H9 (cell line): Measurements from ENCODE around the gene SLC30A7. TPM values are rescaled to one million over a fixed set of nuclear protein-coding genes. Genes with fewer than 3 reads are reported as not detected.

Source experiments
- DNase-seq: peaks from one replicate; pipeline ENCODE4 v3.0.0-alpha.2; 2017
- H2AFZ ChIP-seq: one replicate; pipeline ENCODE4 v1.6.1; 2013; ENCODE audit warnings: mild to moderate bottlenecking, low read length, control low read depth, moderate library complexity
- H2AK5ac ChIP-seq: 2 replicates; pipeline ENCODE4 v1.6.1; 2013; ENCODE audit warnings: low read length, control low read depth, mixed read lengths; ENCODE audit not compliant: insufficient read length
- H2BK120ac ChIP-seq: one replicate; pipeline ENCODE4 v1.6.1; 2013; ENCODE audit warnings: low read depth, mild to moderate bottlenecking, low read length, control low read depth, inconsistent platforms; ENCODE audit not compliant: poor library complexity, severe bottlenecking
- H2BK12ac ChIP-seq: 2 replicates; pipeline ENCODE4 v1.6.1; 2013; ENCODE audit warnings: low read length, control low read depth, mixed read lengths, low read depth; ENCODE audit not compliant: insufficient read length
- H2BK15ac ChIP-seq: 2 replicates; pipeline ENCODE4 v1.6.1; 2013; ENCODE audit warnings: low read depth, low read length, control low read depth
- H2BK20ac ChIP-seq: one replicate; pipeline ENCODE4 v1.6.1; 2013; ENCODE audit warnings: low read depth, mild to moderate bottlenecking, low read length, control low read depth, inconsistent platforms; ENCODE audit not compliant: poor library complexity, severe bottlenecking
- H2BK5ac ChIP-seq: 2 replicates; pipeline ENCODE4 v1.6.1; 2013; ENCODE audit warnings: low read length, control low read depth, mixed read lengths; ENCODE audit not compliant: insufficient read length
- H3K14ac ChIP-seq: 2 replicates; pipeline ENCODE4 v1.6.1; 2013; ENCODE audit warnings: low read length, control low read depth; ENCODE audit not compliant: insufficient read depth
- H3K18ac ChIP-seq: 2 replicates; pipeline ENCODE4 v1.6.1; 2013; ENCODE audit warnings: low read depth, mild to moderate bottlenecking, mixed read lengths, low read length, control low read depth; ENCODE audit not compliant: insufficient read length
- H3K23ac ChIP-seq: 2 replicates; pipeline ENCODE4 v1.6.1; 2013; ENCODE audit warnings: low read length, control low read depth, mixed read lengths, low read depth; ENCODE audit not compliant: insufficient read length
- H3K23me2 ChIP-seq: 2 replicates; pipeline ENCODE4 v1.6.1; 2013; ENCODE audit warnings: low read depth, mild to moderate bottlenecking, mixed read lengths, low read length, control low read depth; ENCODE audit not compliant: insufficient read length, poor library complexity, severe bottlenecking
- H3K27ac ChIP-seq: 2 replicates; pipeline ENCODE4 v1.5.1; 2013; ENCODE audit warnings: low read length, control low read depth, mixed read lengths, low read depth; ENCODE audit not compliant: insufficient read length
- H3K27me3 ChIP-seq: 2 replicates; pipeline ENCODE4 v1.6.1; 2013; ENCODE audit warnings: low read length, control low read depth, inconsistent platforms; ENCODE audit not compliant: insufficient read depth
- H3K4ac ChIP-seq: 2 replicates; pipeline ENCODE4 v1.6.1; 2013; ENCODE audit warnings: low read depth, mild to moderate bottlenecking, control low read depth, inconsistent platforms, low read length, moderate library complexity
- H3K4me1 ChIP-seq: 2 replicates; pipeline ENCODE4 v1.6.1; 2013; ENCODE audit warnings: low read length, control low read depth, inconsistent platforms; ENCODE audit not compliant: insufficient read depth
- H3K4me2 ChIP-seq: 2 replicates; pipeline ENCODE4 v1.6.1; 2013; ENCODE audit warnings: low read length, control low read depth, mixed read lengths; ENCODE audit not compliant: insufficient read length, insufficient read depth
- H3K56ac ChIP-seq: 2 replicates; pipeline ENCODE4 v1.6.1; 2013; ENCODE audit warnings: low read depth, mild to moderate bottlenecking, mixed read lengths, low read length, control low read depth; ENCODE audit not compliant: insufficient read length
- H3K79me1 ChIP-seq: 2 replicates; pipeline ENCODE4 v1.6.1; 2013; ENCODE audit warnings: low read depth, mild to moderate bottlenecking, moderate library complexity, low read length, control low read depth, inconsistent platforms; ENCODE audit not compliant: insufficient read depth, poor library complexity, severe bottlenecking
- H3K79me2 ChIP-seq: 2 replicates; pipeline ENCODE4 v1.6.1; 2013; ENCODE audit warnings: low read length, control low read depth, inconsistent platforms; ENCODE audit not compliant: insufficient read depth
- H3K9ac ChIP-seq: 2 replicates; pipeline ENCODE4 v1.6.1; 2013; ENCODE audit warnings: low read length, control low read depth, mixed read lengths; ENCODE audit not compliant: insufficient read length; ENCODE audit errors: extremely low read depth
- H3K9me3 ChIP-seq: one replicate; pipeline ENCODE4 v1.6.1; 2013; ENCODE audit warnings: low read depth, low read length, inconsistent platforms; ENCODE audit not compliant: control insufficient read depth
- H3T11ph ChIP-seq: one replicate; pipeline ENCODE4 v1.6.1; 2013; ENCODE audit warnings: mild to moderate bottlenecking, low read length, control low read depth, inconsistent platforms
- H4K20me1 ChIP-seq: one replicate; pipeline ENCODE4 v1.6.1; 2013; ENCODE audit not compliant: control insufficient read depth, insufficient read length, insufficient read depth
- H4K5ac ChIP-seq: 2 replicates; pipeline ENCODE4 v1.6.1; 2013; ENCODE audit warnings: low read depth, mild to moderate bottlenecking, mixed read lengths, low read length, control low read depth; ENCODE audit not compliant: insufficient read length
- H4K8ac ChIP-seq: replicated peaks from 2 replicates; pipeline ENCODE4 v1.6.1; 2013; ENCODE audit warnings: low read length, control low read depth, mixed read lengths, low read depth; ENCODE audit not compliant: insufficient read length
- H4K91ac ChIP-seq: 2 replicates; pipeline ENCODE4 v1.6.1; 2013; ENCODE audit warnings: low read depth, mild to moderate bottlenecking, moderate library complexity, mixed read lengths, low read length, control low read depth; ENCODE audit not compliant: insufficient read length
- H3K27ac Mint-ChIP-seq, 3 experiments: 2 replicates in 2 of 3; 3 replicates in 1 of 3; pipeline ENCODE4 v1.8.0; 2020 to 2021; ENCODE audit warnings: mixed read lengths in 3 of 3, mild to moderate bottlenecking in 1 of 3, moderate library complexity in 1 of 3
- H3K27me3 Mint-ChIP-seq: 2 replicates; pipeline ENCODE4 v1.8.0; 2021; ENCODE audit warnings: low read depth, mild to moderate bottlenecking, moderate library complexity, mixed read lengths
- H3K36me3 Mint-ChIP-seq, 3 experiments: 2 replicates in 2 of 3; 3 replicates in 1 of 3; pipeline ENCODE4 v1.8.0; 2020 to 2021; ENCODE audit warnings: low read depth in 3 of 3, mixed read lengths in 3 of 3; ENCODE audit not compliant: insufficient read depth in 1 of 3
- H3K4me1 Mint-ChIP-seq, 2 experiments: 2 replicates each; pipeline ENCODE4 v1.8.0; 2020; ENCODE audit warnings: mixed read lengths in 2 of 2
- H3K4me3 Mint-ChIP-seq, 2 experiments: 2 replicates in 1 of 2; 3 replicates in 1 of 2; pipeline ENCODE4 v1.8.0; 2020 to 2021; ENCODE audit warnings: mild to moderate bottlenecking in 2 of 2, mixed read lengths in 2 of 2, moderate library complexity in 1 of 2
- H3K9me3 Mint-ChIP-seq, 2 experiments: 2 replicates in 1 of 2; 3 replicates in 1 of 2; pipeline ENCODE4 v1.8.0; 2020; ENCODE audit warnings: mild to moderate bottlenecking in 2 of 2, mixed read lengths in 2 of 2, moderate library complexity in 1 of 2
- CTCF ChIP-seq: fragments of 200-600 bp; sonication (generic); conservative IDR thresholded peaks from 3 replicates; pipeline ENCODE4 v1.8.0; 2021; ENCODE audit warnings: antibody characterized with exemption, mild to moderate bottlenecking
- WGBS: extraction: QIAGEN DNeasy Blood & Tissue Kit; methylation state at CpG from one replicate; pipeline ENCODE4 v1.1.7; 2013; ENCODE audit warnings: missing lambda C conversion rate, low lambda C conversion rate, mixed read lengths; ENCODE audit not compliant: insufficient read length; ENCODE audit errors: extremely low coverage; 5-methylcytosine and 5-hydroxymethylcytosine counted together
- total RNA-seq: library from RNA; stranded (reverse); gene quantifications from 2 replicates; pipeline ENCODE4 v1.2.1, GENCODE V29; 2021

Gene SLC30A7
- total RNA-seq, 1 experiment from 2014 or later: 25.6 TPM

GRCh38 chr1:101004061-101004460 is 108.2 kb downstream of the SLC30A7 start:
- Histone ChIP-seq H2BK5ac (no peak overlapping the region), H3K18ac (no peak overlapping the region), H3K14ac (no peak overlapping the region), H4K8ac (no peak overlapping the region), H4K5ac (no peak overlapping the region), H2BK12ac (no peak overlapping the region), H3K56ac (no peak overlapping the region), H3K27me3 (no peaks in the 10 kb centered on the region), H3T11ph (no peak overlapping the region), H3K9me3 (no peaks in the 10 kb centered on the region), H3K23me2 (no peaks in the 10 kb centered on the region), H2BK20ac (no peak overlapping the region), H3K9ac (no peak overlapping the region), H3K27ac (no peak overlapping the region), H3K4ac (no peak overlapping the region), H3K23ac (no peak overlapping the region), H3K79me1 (no peaks in the 10 kb centered on the region), H3K4me2 (no peak overlapping the region), H4K20me1 (no peaks in the 10 kb centered on the region), H2BK120ac (no peak overlapping the region), H3K79me2 (no peaks in the 10 kb centered on the region; the same call in 1 of the 2 replicates), H2AFZ (no peak overlapping the region), H2AK5ac (no peak overlapping the region), H2BK15ac (no peak overlapping the region), H3K4me1 (no peaks in the 10 kb centered on the region), H4K91ac (no peak overlapping the region)
- Mint-ChIP-seq H3K9me3 (no peaks in the 10 kb centered on the region), H3K36me3 (peaks cover 4 to 14% (median 14%) of the 10 kb centered on the region in 3 experiments; a peak in 4 of 7 replicates), H3K27ac (no peak overlapping the region), H3K4me1 (peaks cover 8 to 13% of the 10 kb centered on the region in 2 experiments; a peak in 3 of 4 replicates), H3K27me3 (no peaks in the 10 kb centered on the region), H3K4me3 (no peak overlapping the region)
- WGBS: no CpG with 5 or more reads among the region's 1 CpG
- TF ChIP-seq CTCF: no peak
- DNase-seq: no peak
